ENCODE results near the gene KIF1C.
"Not testable (repeated sequence)": the region's sequence is repeated elsewhere in the genome, so short reads cannot be mapped to it uniquely, and the experiment has no call there.

Gene KIF1C

GRCh38 chr17:5002121-5002788 is 4.5 kb downstream of the KIF1C start:
- DNase-seq: no peak

GRCh38 chr17:5003214-5003867 is 5.6 kb downstream of the KIF1C start:
- DNase-seq: no peak

GRCh38 chr17:5011928-5012327 is 14.2 kb downstream of the KIF1C start:
- no peak for DNase-seq

- no peak for DNase-seq
Measured at GRCh38 chr17:5014357-5014756, 16.6 kb downstream of the KIF1C start.

- DNase-seq: no peak
Measured at GRCh38 chr17:5019475-5019956, 21.8 kb downstream of the KIF1C start.

- no peak for DNase-seq
Measured at GRCh38 chr17:5020502-5021023, 22.8 kb downstream of the KIF1C start.

- DNase-seq: no peak
Measured at GRCh38 chr17:5022171-5022711, 24.5 kb downstream of the KIF1C start.

GRCh38 chr17:5023588-5024147 is 25.9 kb downstream of the KIF1C start:
- no peak for DNase-seq

- no peak for DNase-seq
Measured at GRCh38 chr17:5024604-5025003, 26.9 kb downstream of the KIF1C start.

GRCh38 chr17:5027299-5027698 is 29.5 kb downstream of the KIF1C start:
- no peak for DNase-seq

GRCh38 chr17:5027916-5028315 is 30.2 kb downstream of the KIF1C start:
- no peak for DNase-seq

GRCh38 chr17:5030168-5030567 is 32.4 kb downstream of the KIF1C start:
- not testable (repeated sequence) for DNase-seq

GRCh38 chr17:5031365-5032082 is 33.8 kb downstream of the KIF1C start:
- DNase-seq: peak; percentile 74

GRCh38 chr17:5032865-5033264 is 35.1 kb downstream of the KIF1C start:
- DNase-seq: no peak

- DNase-seq: no peak
Measured at GRCh38 chr17:5033352-5034015, 35.7 kb downstream of the KIF1C start.

- no peak for DNase-seq
Measured at GRCh38 chr17:5034063-5034462, 36.3 kb downstream of the KIF1C start.

- DNase-seq: no peak
Measured at GRCh38 chr17:5034651-5035050, 36.9 kb downstream of the KIF1C start.

GRCh38 chr17:5035315-5035714 is 37.6 kb downstream of the KIF1C start, which contains the start of gene SLC52A1:
TSS of gene SLC52A1 (minus strand) at chr17:5035426. CDS start at chr17:5034606, 820 bp downstream.
- DNase-seq: no peak

GRCh38 chr17:5042157-5043022 is 44.6 kb downstream of the KIF1C start:
- DNase-seq: no peak

- no peak for DNase-seq
Measured at GRCh38 chr17:5043524-5043923, 45.8 kb downstream of the KIF1C start.

- no peak for DNase-seq
Measured at GRCh38 chr17:5044630-5045029, 46.9 kb downstream of the KIF1C start.

All from effector CD8-positive, alpha-beta T cell (primary cell).